ENCODE results near the gene RIMBP2.

DNA sequence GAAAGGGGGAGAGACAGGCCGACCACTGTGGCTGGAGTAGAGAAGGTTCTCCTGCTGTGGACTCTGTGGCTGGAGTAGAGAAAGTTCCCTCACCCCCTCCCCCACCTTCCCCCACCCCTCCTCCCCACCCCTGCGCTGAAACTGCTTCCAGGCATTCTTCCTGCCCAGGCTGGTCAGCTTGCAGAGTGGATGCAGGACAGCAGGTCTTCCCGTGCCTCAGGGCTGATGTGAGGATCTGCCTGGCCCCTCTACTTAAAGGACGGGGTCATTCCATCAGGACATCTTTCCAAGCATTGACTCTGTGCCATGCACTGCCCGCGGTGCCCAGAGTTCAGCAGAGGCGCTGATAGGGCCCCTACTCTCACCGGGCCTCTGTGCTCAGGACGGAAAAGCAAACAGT is 13.2 kb upstream of the RIMBP2 start:
- no peak for TF ChIP-seq RB1 (IDR thresholded peaks at IDR 0.05; ENCODE audit: low read depth)
- TF ChIP-seq TCF7L2 (IDR thresholded peaks at IDR 0.05; ENCODE audit: low read depth, low read length) = no peak
- TF ChIP-seq, protein P1, sequence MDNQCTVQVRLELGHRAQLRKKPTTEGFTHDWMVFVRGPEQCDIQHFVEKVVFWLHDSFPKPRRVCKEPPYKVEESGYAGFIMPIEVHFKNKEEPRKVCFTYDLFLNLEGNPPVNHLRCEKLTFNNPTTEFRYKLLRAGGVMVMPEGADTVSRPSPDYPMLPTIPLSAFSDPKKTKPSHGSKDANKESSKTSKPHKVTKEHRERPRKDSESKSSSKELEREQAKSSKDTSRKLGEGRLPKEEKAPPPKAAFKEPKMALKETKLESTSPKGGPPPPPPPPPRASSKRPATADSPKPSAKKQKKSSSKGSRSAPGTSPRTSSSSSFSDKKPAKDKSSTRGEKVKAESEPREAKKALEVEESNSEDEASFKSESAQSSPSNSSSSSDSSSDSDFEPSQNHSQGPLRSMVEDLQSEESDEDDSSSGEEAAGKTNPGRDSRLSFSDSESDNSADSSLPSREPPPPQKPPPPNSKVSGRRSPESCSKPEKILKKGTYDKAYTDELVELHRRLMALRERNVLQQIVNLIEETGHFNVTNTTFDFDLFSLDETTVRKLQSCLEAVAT (IDR thresholded peaks at IDR 0.05) = no peak
- no peak for TF ChIP-seq IRF2 (CRISPR knock-in tag; IDR thresholded peaks at IDR 0.05)
- TF ChIP-seq LARP7 (IDR thresholded peaks at IDR 0.05) = no peak

Data from K562 (cell line).